WERI-Rb-1 (cell line): ENCODE measurements around the gene LRRC43.

Experiments used
- DNase-seq: peaks from one replicate; pipeline ENCODE4 v3.0.0-alpha.2; 2020
- H3K27ac ChIP-seq: fragments of 250-450 bp; sonication (Bioruptor Pico); 2 replicates; pipeline ENCODE4 v1.5.1; 2020; ENCODE audit warnings: mild to moderate bottlenecking, moderate library complexity
- H3K27me3 ChIP-seq: fragments of 250-450 bp; sonication (Bioruptor Pico); 2 replicates; pipeline ENCODE4 v1.5.1; 2021; ENCODE audit warnings: mild to moderate bottlenecking, low read depth, moderate library complexity; ENCODE audit not compliant: insufficient read depth, severe bottlenecking
- H3K36me3 ChIP-seq: fragments of 250-450 bp; sonication (Bioruptor Pico); 2 replicates; pipeline ENCODE4 v1.5.1; 2020; ENCODE audit warnings: mild to moderate bottlenecking, moderate library complexity
- H3K4me3 ChIP-seq: 2 replicates; pipeline ENCODE4 v1.5.1; 2011; ENCODE audit warnings: low read depth, mild to moderate bottlenecking, control low read depth, low read length
- H3K9me3 ChIP-seq: fragments of 250-450 bp; sonication (Bioruptor Pico); 2 replicates; pipeline ENCODE4 v1.5.1; 2021; ENCODE audit warnings: mild to moderate bottlenecking, moderate library complexity; ENCODE audit not compliant: severe bottlenecking
- CTCF ChIP-seq: IDR thresholded peaks from 2 replicates; pipeline ENCODE4 v1.5.1; 2011; ENCODE audit warnings: low read depth, mild to moderate bottlenecking, control low read depth, inconsistent platforms, low read length

Gene LRRC43

GRCh38 chr12:122226366-122227125 is 43.6 kb downstream of the LRRC43 start:
- no peaks in the 10 kb centered on the region for H3K27me3 ChIP-seq
- H3K4me3 ChIP-seq, result peak overlapping the region; percentile 80
- H3K27ac ChIP-seq, result peak overlapping the region; percentile 38

GRCh38 chr12:122227341-122227740 is 44.4 kb downstream of the LRRC43 start:
- H3K27me3 ChIP-seq, result no peaks in the 10 kb centered on the region
- DNase-seq, result no peak
- H3K4me3 ChIP-seq, result no peak overlapping the region
- no peak for TF ChIP-seq CTCF
- H3K9me3 ChIP-seq, result no peaks in the 10 kb centered on the region
- peaks cover 38% of the 10 kb centered on the region for H3K36me3 ChIP-seq
- H3K27ac ChIP-seq, result no peak overlapping the region

More at GRCh38 chr12:122226366-122227125, 43.6 kb downstream of the LRRC43 start:
- Histone ChIP-seq H3K9me3 (no peaks in the 10 kb centered on the region), H3K36me3 (peaks cover 45% of the 10 kb centered on the region)
- peak; percentile 26 for DNase-seq
- no peak for TF ChIP-seq CTCF

GRCh38 chr12:122228092-122228491 is 45.2 kb downstream of the LRRC43 start:
- TF ChIP-seq CTCF, result no peak
- Histone ChIP-seq H3K4me3 (no peak overlapping the region), H3K27me3 (no peaks in the 10 kb centered on the region), H3K9me3 (no peaks in the 10 kb centered on the region), H3K36me3 (peaks cover 34% of the 10 kb centered on the region), H3K27ac (no peak overlapping the region)
- no peak for DNase-seq

- H3K36me3 ChIP-seq, result peaks cover 33% of the 10 kb centered on the region
Measured at GRCh38 chr12:122230798-122231197, 47.9 kb downstream of the LRRC43 start.

DNA sequence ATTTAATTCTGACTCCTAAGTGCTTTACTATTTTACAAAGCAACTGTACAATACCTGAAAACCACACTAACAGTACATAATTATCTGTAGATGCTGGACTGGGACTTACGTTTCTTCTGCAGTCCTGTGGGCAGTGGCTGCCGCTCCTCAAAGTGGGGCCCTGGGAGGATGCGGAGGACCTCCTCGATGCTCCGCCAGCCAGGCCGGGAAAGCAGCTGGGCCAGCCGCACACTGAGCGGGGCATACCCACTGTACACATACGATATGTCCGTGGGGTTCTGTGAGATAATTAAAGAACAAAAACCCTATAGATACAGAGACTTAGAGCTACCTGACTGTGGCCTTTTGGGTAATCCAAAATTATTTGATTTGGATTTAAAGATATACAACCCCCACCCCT is 49.8 kb downstream of the LRRC43 start:
- TF ChIP-seq CTCF, result no peak
- H3K36me3 ChIP-seq, result peaks cover 33% of the 10 kb centered on the region
- H3K4me3 ChIP-seq, result no peak overlapping the region
- no peaks in the 10 kb centered on the region for H3K27me3 ChIP-seq
- H3K9me3 ChIP-seq, result no peaks in the 10 kb centered on the region
- no peak overlapping the region for H3K27ac ChIP-seq
- DNase-seq, result no peak

More at GRCh38 chr12:122230798-122231197, 47.9 kb downstream of the LRRC43 start:
- H3K9me3 ChIP-seq, result no peaks in the 10 kb centered on the region
- no peak for TF ChIP-seq CTCF
- H3K27ac ChIP-seq, result no peak overlapping the region
- H3K27me3 ChIP-seq, result no peaks in the 10 kb centered on the region
- no peak overlapping the region for H3K4me3 ChIP-seq
- no peak for DNase-seq

DNA sequence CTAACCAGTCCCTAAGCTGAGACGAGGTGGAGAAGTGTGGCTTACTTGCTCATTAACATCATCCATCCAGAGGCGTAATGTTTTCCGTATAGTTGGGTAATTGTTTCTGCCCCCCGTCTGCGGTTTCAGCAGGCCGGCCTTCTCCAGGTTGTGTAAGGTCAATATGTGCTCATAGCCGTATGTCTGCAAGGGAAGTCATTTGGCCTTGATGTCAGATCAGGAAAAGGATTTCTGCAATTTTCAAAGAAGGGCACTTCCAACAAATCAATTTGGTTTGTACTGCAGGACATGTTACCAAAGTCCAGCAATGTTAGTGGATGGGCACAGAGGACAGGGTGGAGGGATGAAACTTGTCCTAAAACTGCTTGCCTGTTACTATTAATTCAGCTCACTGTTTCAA is 52.8 kb downstream of the LRRC43 start:
- no peak for DNase-seq
- Histone ChIP-seq H3K9me3 (no peaks in the 10 kb centered on the region), H3K4me3 (no peak overlapping the region), H3K27me3 (no peaks in the 10 kb centered on the region), H3K36me3 (peaks cover 32% of the 10 kb centered on the region), H3K27ac (no peak overlapping the region)
- TF ChIP-seq CTCF, result no peak
